RWPE1 (cell line): ENCODE results near the gene PTCD2.
"Not testable (repeated sequence)": the region's sequence is repeated elsewhere in the genome, so short reads cannot be mapped to it uniquely, and the experiment has no call there.

Experiments
- CTCF ChIA-PET: fragments of 350-600 bp; sonication (Branson Sonifier 250); formaldehyde crosslinking; extraction: SDS; loops from one replicate; lab custom pipeline; 2021; lab: Yijun Ruan, JAX
- POLR2A ChIA-PET: fragments of 400-600 bp; formaldehyde crosslinking; extraction: SDS; loops from one replicate; lab custom pipeline; 2020; ENCODE audit warnings: antibody characterized with exemption; ENCODE audit not compliant: low non-redundant PET; lab: Yijun Ruan, JAX
- DNase-seq: peaks from one replicate; pipeline ENCODE4 v3.0.0; 2012; ENCODE audit warnings: low spot score
- H3K27ac ChIP-seq: fragments of 450-650 bp; 2 replicates; pipeline ENCODE4 v1.5.1; 2017
- TF ChIP-seq, protein P1 (sequence below): fragments of 450-650 bp; conservative IDR thresholded peaks from 2 replicates; pipeline ENCODE4 v1.5.1; 2017; ENCODE audit warnings: low read depth, mild to moderate bottlenecking

The PTCD2 gene

GRCh38 chr5:72294473-72294872 lies 25.7 kb upstream of the PTCD2 start:
- DNase-seq = no peak
- ChIA-PET CTCF (no interaction called here), POLR2A (no interaction called here)
- no peak overlapping the region for H3K27ac ChIP-seq
- TF ChIP-seq, protein P1, sequence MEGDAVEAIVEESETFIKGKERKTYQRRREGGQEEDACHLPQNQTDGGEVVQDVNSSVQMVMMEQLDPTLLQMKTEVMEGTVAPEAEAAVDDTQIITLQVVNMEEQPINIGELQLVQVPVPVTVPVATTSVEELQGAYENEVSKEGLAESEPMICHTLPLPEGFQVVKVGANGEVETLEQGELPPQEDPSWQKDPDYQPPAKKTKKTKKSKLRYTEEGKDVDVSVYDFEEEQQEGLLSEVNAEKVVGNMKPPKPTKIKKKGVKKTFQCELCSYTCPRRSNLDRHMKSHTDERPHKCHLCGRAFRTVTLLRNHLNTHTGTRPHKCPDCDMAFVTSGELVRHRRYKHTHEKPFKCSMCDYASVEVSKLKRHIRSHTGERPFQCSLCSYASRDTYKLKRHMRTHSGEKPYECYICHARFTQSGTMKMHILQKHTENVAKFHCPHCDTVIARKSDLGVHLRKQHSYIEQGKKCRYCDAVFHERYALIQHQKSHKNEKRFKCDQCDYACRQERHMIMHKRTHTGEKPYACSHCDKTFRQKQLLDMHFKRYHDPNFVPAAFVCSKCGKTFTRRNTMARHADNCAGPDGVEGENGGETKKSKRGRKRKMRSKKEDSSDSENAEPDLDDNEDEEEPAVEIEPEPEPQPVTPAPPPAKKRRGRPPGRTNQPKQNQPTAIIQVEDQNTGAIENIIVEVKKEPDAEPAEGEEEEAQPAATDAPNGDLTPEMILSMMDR = no peak

- TF ChIP-seq, protein P1 = no peak
- ChIA-PET POLR2A (no interaction called here), CTCF (no interaction called here)
- DNase-seq = no peak
- H3K27ac ChIP-seq = no peak overlapping the region
Measured at GRCh38 chr5:72295539-72295938, 24.6 kb upstream of the PTCD2 start.

DNA sequence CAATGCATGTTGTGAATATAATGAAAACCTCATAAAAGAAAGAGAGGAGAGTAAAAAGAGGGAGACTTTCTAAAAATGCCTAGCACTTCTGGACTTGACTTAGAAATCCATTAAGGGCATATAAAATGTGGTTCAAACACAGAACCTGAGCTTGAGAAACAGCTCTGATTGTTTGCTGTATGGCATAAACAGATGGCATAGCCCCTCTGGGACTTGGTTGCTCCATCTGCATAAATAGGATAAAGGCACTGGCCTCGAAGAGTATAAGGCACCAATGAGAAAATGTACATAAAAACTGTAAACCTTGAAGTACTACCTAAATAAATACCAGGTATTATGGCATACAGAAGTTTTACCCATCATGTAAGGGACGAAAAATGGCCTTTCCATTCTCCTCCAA lies 23.9 kb upstream of the PTCD2 start:
- no peak overlapping the region for H3K27ac ChIP-seq
- TF ChIP-seq, protein P1 = no peak
- POLR2A ChIA-PET = no interaction called here
- no peak for DNase-seq
- CTCF ChIA-PET = no interaction called here

DNA sequence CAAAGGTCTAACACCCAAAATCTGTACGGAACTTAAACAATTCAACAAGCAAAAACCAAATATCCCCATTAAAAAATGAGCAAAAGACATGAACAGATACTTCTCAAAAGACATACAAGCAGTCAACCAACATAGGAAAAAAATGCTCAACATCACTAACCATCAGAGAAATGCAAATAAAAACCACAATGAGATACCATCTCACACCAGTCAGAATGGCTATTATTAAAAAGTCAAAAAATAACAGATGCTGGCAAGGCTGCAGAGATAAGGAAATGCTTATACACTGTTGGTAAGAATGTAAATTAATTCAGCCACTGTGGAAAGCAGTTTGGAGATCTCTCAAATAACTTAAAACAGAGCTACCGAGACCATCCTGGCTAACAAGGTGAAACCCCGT lies 22.0 kb upstream of the PTCD2 start:
- CTCF ChIA-PET, DNase-seq, H3K27ac ChIP-seq: not testable (repeated sequence)
- POLR2A ChIA-PET = interaction anchor here (0.6 kb wide), 1 partner anchor 131 kb away, joined by 4 read pairs; no protein-coding TSS in a partner anchor

DNA sequence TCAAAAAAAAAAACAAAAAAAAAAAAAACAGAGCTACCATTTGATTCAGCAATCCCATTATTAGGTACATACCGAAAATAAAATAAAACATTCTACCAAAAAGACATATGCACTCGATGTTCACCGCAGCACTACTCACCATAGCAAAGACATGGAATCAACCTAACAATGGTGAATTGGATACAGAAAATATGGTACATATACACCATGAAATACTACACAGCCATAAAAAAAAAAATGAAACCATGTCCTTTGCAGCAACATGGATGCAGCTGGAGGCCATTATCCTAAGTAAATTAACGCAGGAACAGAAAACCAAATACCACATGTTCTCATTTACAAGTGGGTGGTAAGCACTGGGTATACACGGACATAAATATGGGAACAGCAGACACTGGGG lies 21.5 kb upstream of the PTCD2 start:
- ChIA-PET POLR2A (interaction anchor here (0.6 kb wide), 1 partner anchor 132 kb away, joined by 4 read pairs; no protein-coding TSS in a partner anchor), CTCF (interaction anchor here (0.6 kb wide), 1 partner anchor 22 kb away, joined by 6 read pairs; no protein-coding TSS in a partner anchor)
- TF ChIP-seq, protein P1 = no peak
- no peak overlapping the region for H3K27ac ChIP-seq
- DNase-seq = no peak

DNA sequence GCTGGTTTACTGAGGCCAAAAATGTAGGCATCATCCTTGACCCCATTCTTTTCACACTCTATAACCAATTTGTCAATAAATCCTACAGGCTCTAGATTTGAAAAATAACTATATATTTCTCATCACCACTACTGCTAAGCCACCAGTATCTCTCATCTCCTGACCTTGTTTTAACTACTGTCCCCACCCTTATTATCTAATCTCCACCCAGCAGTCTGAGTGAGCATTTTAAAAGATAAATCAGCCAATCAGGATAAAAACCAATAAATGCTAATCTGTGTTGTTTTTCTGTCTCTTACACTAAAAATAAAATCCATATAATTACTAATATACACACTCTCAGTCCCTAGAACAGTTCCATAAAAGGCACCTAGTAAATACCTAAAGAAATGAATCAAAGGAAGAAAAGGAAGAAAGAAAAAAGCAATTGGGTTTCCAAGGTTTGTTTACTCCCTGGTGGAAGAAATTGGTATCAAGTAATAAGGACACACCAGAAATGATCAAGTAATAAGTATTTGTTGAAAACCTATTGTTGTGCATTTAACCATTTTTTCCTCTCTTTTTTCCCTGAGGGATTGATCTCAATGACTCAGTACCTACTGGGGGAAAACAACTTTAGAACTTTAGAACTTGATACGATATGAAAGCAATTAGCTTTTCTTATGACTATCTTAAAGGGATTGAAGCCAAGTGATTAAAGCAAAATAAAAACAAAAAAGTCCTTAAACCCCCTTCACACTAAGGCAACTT lies 19.4 kb upstream of the PTCD2 start:
- H3K27ac ChIP-seq = no peak overlapping the region
- CTCF ChIA-PET = interaction anchor here (0.6 kb wide), 1 partner anchor 7 kb away, joined by 3 read pairs; no protein-coding TSS in a partner anchor
- POLR2A ChIA-PET = no interaction called here

DNA sequence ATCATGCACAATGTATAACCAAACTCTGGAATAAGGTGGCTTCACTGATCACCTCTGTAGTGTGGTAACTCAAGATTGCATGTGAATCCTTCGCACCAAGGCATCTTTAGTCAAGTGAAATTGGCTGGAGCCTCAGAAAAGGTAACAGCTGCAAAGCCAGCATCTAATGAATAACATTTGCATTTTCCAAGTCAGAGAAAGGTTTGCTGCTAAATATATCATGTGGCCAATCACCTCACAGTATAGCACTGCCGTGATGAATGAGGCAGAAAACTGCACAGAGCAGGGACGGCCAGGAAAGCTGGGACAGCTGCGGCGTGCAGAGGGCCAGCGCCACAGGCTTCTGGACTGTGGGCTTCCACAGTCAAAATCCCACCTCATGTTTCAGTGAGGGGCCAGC lies 18.6 kb upstream of the PTCD2 start:
- ChIA-PET CTCF (no interaction called here), POLR2A (no interaction called here)
- no peak for DNase-seq
- TF ChIP-seq, protein P1 = no peak
- no peak overlapping the region for H3K27ac ChIP-seq

More for the DNA sequence above, 19.4 kb upstream of the PTCD2 start:
- no peak for DNase-seq
- TF ChIP-seq, protein P1 = no peak
